ENCODE measurements around the gene CDKAL1.

- TF ChIP-seq CTCF (IDR thresholded peaks at IDR 0.05; ENCODE audit: control extremely low read depth in 1 of 3, insufficient read depth in 1 of 3, low read depth in 1 of 3, low read length in 3 of 3) (no peak), SIN3A (conservative IDR thresholded peaks at IDR 0.05 in 1 of 2, IDR thresholded peaks at IDR 0.05 in 1 of 2; ENCODE audit: low read depth in 1 of 2, low read length in 2 of 2) (no peak), KDM5A (IDR thresholded peaks at IDR 0.05; ENCODE audit: low read length) (no peak)
Measured at GRCh38 chr6:20542927-20543602, 8.8 kb downstream of the CDKAL1 start.

Data from H1 (cell line).